Natural killer cell (primary cell): ENCODE results near the gene STK38L. TPM values are rescaled to one million over a fixed set of nuclear protein-coding genes. Genes with fewer than 3 reads are reported as not detected.

ENCODE experiments used
- ATAC-seq, 3 donors: fragments of 150-1000 bp in 2 of 3; fragments of 200-7000 bp in 1 of 3; cut with Tn5 transposase; 1 replicate in 1 of 3; 2 replicates in 2 of 3; pipeline ENCODE4 v1.10.0; 2021; ENCODE audit warnings: mild to moderate bottlenecking in 2 of 3, moderate library complexity in 2 of 3
- DNase-seq, 2 donors: peaks; one replicate each; pipeline versions ENCODE4 v3.0.0 to v3.0.0-alpha.2; 2013 to 2021; ENCODE audit warnings: mixed read lengths in 1 of 2
- H3K27ac ChIP-seq: one replicate; pipeline ENCODE4 v1.5.1; 2013; ENCODE audit warnings: mild to moderate bottlenecking, low read length
- H3K27me3 ChIP-seq: one replicate; pipeline ENCODE4 v1.6.1; 2013; ENCODE audit warnings: low read length; ENCODE audit not compliant: control insufficient read depth, insufficient read depth
- H3K36me3 ChIP-seq: one replicate; pipeline ENCODE4 v1.6.1; 2013; ENCODE audit warnings: low read length; ENCODE audit not compliant: control insufficient read depth, insufficient read depth
- H3K4me1 ChIP-seq: one replicate; pipeline ENCODE4 v1.6.1; 2013; ENCODE audit warnings: low read length; ENCODE audit not compliant: control insufficient read depth, insufficient read depth
- H3K4me3 ChIP-seq: one replicate; pipeline ENCODE4 v1.5.1; 2013; ENCODE audit warnings: low read length
- H3K9me3 ChIP-seq: one replicate; pipeline ENCODE4 v1.6.1; 2013; ENCODE audit warnings: low read length; ENCODE audit not compliant: control insufficient read depth, insufficient read depth
- H3K27ac Mint-ChIP-seq, 2 donors: one replicate each; pipeline ENCODE4 v1.8.0; 2022; ENCODE audit warnings: mild to moderate bottlenecking in 2 of 2, mixed read lengths in 2 of 2, moderate library complexity in 1 of 2
- H3K27me3 Mint-ChIP-seq, 2 donors: one replicate each; pipeline ENCODE4 v1.8.0; 2022; ENCODE audit warnings: low read depth in 2 of 2, mixed read lengths in 2 of 2
- H3K36me3 Mint-ChIP-seq: one replicate; pipeline ENCODE4 v1.8.0; 2022; ENCODE audit warnings: mixed read lengths
- H3K4me1 Mint-ChIP-seq, 2 donors: one replicate each; pipeline ENCODE4 v1.8.0; 2022; ENCODE audit warnings: mixed read lengths in 2 of 2
- H3K4me3 Mint-ChIP-seq: one replicate; pipeline ENCODE4 v1.8.0; 2022; ENCODE audit warnings: mild to moderate bottlenecking, moderate library complexity, mixed read lengths
- H3K9me3 Mint-ChIP-seq, 2 donors: one replicate each; pipeline ENCODE4 v1.8.0; 2022; ENCODE audit warnings: mixed read lengths in 2 of 2
- CTCF ChIP-seq: fragments of 200-600 bp; IDR thresholded peaks from one replicate; pipeline ENCODE4 v1.8.0; 2022; ENCODE audit warnings: antibody characterized with exemption
- WGBS: methylation state at CpG from one replicate; pipeline ENCODE4 v1.1.7; 2013; ENCODE audit warnings: missing lambda C conversion rate; ENCODE audit not compliant: insufficient coverage; 5-methylcytosine and 5-hydroxymethylcytosine counted together
- intact Hi-C: fragments of 100-400 bp; cut with micrococcal nuclease; formaldehyde crosslinking; loops from one replicate; pipeline ENCODE4 v1.14.2; 2022
- total RNA-seq, 4 donors: library from RNA; stranded (reverse); fragments of 120-200 nt in 1 of 4; gene quantifications; one replicate each; pipeline versions ENCODE4 v1.2.3 to v1.2.4, GENCODE V29; 2013 to 2022

The STK38L gene
- total RNA-seq, 3 donors from 2014 or later (not counting 1 experiment from before 2014, with no cell fraction given), result 14.0 to 17.0 (median 15.0) TPM

DNA sequence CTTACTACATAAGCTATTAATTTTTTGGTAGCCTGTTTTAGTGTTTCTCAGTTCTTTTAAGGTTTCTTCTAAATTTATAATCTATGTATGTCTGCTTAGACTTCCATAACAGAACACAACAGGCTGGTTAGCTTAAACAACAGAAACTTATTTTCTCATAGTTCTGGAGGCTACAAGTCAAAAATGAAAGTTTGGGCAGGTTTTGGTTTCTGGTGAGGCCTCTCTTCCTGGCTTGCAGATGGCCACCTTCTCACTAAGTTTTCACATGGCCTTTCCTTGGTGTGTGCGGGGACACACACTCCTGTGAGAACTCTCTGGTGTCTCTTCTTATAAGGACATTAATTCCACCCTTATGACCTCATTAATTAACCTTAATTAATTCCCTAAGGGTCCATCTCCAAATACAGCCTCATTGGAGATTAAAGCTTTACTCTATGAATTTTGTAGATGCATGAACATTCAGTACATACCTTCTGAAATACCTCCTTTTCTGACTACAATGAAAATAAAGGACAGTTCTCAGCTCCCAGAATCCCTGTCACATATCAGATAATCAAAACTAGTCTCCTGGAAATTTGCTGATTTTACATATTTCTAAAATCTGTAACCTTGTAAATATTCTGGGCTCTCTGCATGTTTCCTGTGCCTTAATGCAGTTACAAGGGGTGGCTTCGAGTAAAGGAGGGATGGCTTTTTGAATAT lies 65.4 kb downstream of the STK38L start:
- intact Hi-C loops, result loop anchor here (10.0 kb wide), 1 partner anchor 295 kb away; the partner anchor contains the start of gene TM7SF3
- Histone ChIP-seq H3K4me3 (no peak overlapping the region), H3K36me3 (peaks cover 23% of the 10 kb centered on the region), H3K4me1 (no peaks in the 10 kb centered on the region), H3K27me3 (no peaks in the 10 kb centered on the region), H3K27ac (no peak overlapping the region), H3K9me3 (no peaks in the 10 kb centered on the region)
- 69% methylated on average over 2 of the region's 2 CpGs for WGBS
- Mint-ChIP-seq H3K27me3 (no peaks in the 10 kb centered on the region), H3K27ac (no peak overlapping the region), H3K4me3 (no peak overlapping the region), H3K9me3 (no peaks in the 10 kb centered on the region), H3K4me1 (no peaks in the 10 kb centered on the region), H3K36me3 (peaks cover 7% of the 10 kb centered on the region)
- DNase-seq, result no peak
- no peak for TF ChIP-seq CTCF
- ATAC-seq, result no peak

DNA sequence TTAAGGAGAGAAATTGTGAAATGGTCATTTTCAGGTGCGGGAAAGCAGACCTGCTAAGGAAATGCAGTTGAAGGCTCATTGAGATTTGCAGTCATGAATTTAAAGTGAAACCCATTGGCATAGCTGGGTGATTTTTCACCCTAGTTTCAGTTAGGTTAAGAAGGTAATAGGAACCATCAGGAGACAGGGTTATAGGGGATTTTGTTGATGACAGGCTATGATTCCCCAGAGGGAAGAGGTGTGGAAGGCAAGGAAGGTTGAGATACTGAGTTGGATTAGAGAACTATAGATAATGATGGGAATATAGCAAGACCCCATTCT lies 65.9 kb downstream of the STK38L start:
- Histone ChIP-seq H3K4me3 (no peak overlapping the region), H3K9me3 (no peaks in the 10 kb centered on the region), H3K36me3 (peaks cover 26% of the 10 kb centered on the region), H3K27me3 (no peaks in the 10 kb centered on the region), H3K27ac (no peak overlapping the region), H3K4me1 (no peaks in the 10 kb centered on the region)
- no peaks in the 10 kb centered on the region for H3K27me3 Mint-ChIP-seq
- H3K4me1 Mint-ChIP-seq, result no peaks in the 10 kb centered on the region
- no peak overlapping the region for H3K4me3 Mint-ChIP-seq
- WGBS, result 100% methylated on average over 1 of the region's 1 CpG
- intact Hi-C loops, result loop anchor here (10.0 kb wide), 1 partner anchor 295 kb away; the partner anchor contains the start of gene TM7SF3
- no peak for TF ChIP-seq CTCF
- DNase-seq (no peak), ATAC-seq (no peak)
- peaks cover 7% of the 10 kb centered on the region for H3K36me3 Mint-ChIP-seq
- no peak overlapping the region for H3K27ac Mint-ChIP-seq
- H3K9me3 Mint-ChIP-seq, result no peaks in the 10 kb centered on the region

DNA sequence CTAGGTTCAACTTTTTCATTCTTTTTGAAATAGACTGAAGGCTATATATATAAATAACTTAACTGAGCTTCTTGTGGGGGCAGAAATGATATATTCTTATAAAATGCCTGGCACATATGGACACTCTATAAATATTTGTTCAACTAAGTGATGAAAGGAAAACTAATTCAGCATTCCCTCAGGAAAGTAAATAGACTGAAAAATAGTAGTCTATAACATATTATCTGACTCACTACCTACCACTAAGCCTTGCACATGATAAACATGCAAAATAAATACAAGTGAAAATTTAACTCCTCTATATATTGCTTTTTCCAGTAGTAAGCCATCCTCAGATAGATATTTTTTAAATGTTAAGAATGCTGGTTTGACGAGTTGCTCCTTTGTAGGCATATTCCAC lies 72.9 kb downstream of the STK38L start:
- peaks cover 50% of the 10 kb centered on the region for H3K36me3 ChIP-seq
- no peaks in the 10 kb centered on the region for H3K9me3 Mint-ChIP-seq
- peaks cover 7% of the 10 kb centered on the region for H3K36me3 Mint-ChIP-seq

More for the DNA sequence above, 72.9 kb downstream of the STK38L start:
- DNase-seq, result no peak
- no peaks in the 10 kb centered on the region for H3K9me3 ChIP-seq
- no peak overlapping the region for H3K4me3 ChIP-seq
- TF ChIP-seq CTCF, result no peak
- no peaks in the 10 kb centered on the region for H3K4me1 ChIP-seq
- no peaks in the 10 kb centered on the region for H3K27me3 ChIP-seq
- intact Hi-C loops, result no loop called here
- ATAC-seq, result no peak
- H3K4me3 Mint-ChIP-seq, result no peak overlapping the region
- H3K27me3 Mint-ChIP-seq, result no peaks in the 10 kb centered on the region
- H3K4me1 Mint-ChIP-seq, result no peaks in the 10 kb centered on the region
- no peak overlapping the region for H3K27ac ChIP-seq
- H3K27ac Mint-ChIP-seq, result no peak overlapping the region
- 100% methylated on average over 1 of the region's 1 CpG for WGBS
